HepG2 (cell line): Measurements from ENCODE around the gene HID1. TPM values are rescaled to one million over a fixed set of nuclear protein-coding genes. Genes with fewer than 3 reads are reported as not detected.
A peak's percentile ranks its signal among the peaks of the same experiment; 100 is the strongest.

Experiments
- ATAC-seq: fragments of 200-7000 bp; cut with Tn5 transposase; 3 replicates; pipeline ENCODE4 v1.9.1; 2020; ENCODE audit warnings: mild to moderate bottlenecking, moderate library complexity
- BruUV-seq: library from RNA; stranded (reverse); fragments of 400-500 nt; replicated peaks from 2 replicates; lab custom pipeline; 2021; lab: Mats Ljungman, UMichigan
- CTCF ChIA-PET: fragments of 300-600 bp; formaldehyde crosslinking; extraction: SDS; loops from one replicate; lab custom pipeline; 2021; ENCODE audit warnings: low total read pairs, inconsistent platforms, low intra/inter-chr PET ratio; lab: Yijun Ruan, JAX
- POLR2A ChIA-PET: fragments of 350-600 bp; sonication (Branson Sonifier 250); formaldehyde crosslinking; loops from one replicate; lab custom pipeline; 2020; ENCODE audit warnings: antibody characterized with exemption, inconsistent platforms; lab: Yijun Ruan, JAX
- DNase-seq: peaks from one replicate; pipeline ENCODE4 v3.0.0-alpha.2; 2015; ENCODE audit warnings: low spot score
- FAIRE-seq: peaks from 3 replicates; lab custom pipeline; 2011; peaks lifted over from hg19 to GRCh38; lab: Jason Lieb, UNC
- H2AFZ ChIP-seq: one replicate; pipeline ENCODE4 v1.6.1; 2011; ENCODE audit warnings: low read length, inconsistent platforms
- H3K27ac ChIP-seq: fragments of 300-600 bp; 3 replicates; pipeline ENCODE4 v1.8.0; 2011; ENCODE audit warnings: mixed run types, mild to moderate bottlenecking, mixed read lengths, low read length, inconsistent platforms; ENCODE audit not compliant: insufficient read depth; ENCODE audit errors: extremely low read length
- H3K27me3 ChIP-seq, 2 experiments: fragments of 200-600 bp in 1 of 2; 2 replicates in 1 of 2; 3 replicates in 1 of 2; pipeline versions ENCODE4 v1.6.0 to v1.8.0; 2011; ENCODE audit warnings: low read length in 2 of 2, mild to moderate bottlenecking in 2 of 2, moderate library complexity in 2 of 2, inconsistent platforms in 1 of 2; ENCODE audit not compliant: insufficient read depth in 2 of 2, control insufficient read depth in 1 of 2
- H3K36me3 ChIP-seq, 2 experiments: fragments of 200-600 bp in 1 of 2; replicated peaks in 1 of 2; 2 replicates in 1 of 2; 3 replicates in 1 of 2; pipeline versions ENCODE4 v1.5.1 to v1.8.0; 2011; ENCODE audit warnings: low read length in 2 of 2, inconsistent platforms in 1 of 2; ENCODE audit not compliant: insufficient read depth in 2 of 2, control insufficient read depth in 1 of 2
- H3K4me1 ChIP-seq: 2 replicates; pipeline ENCODE4 v1.5.1; 2012; ENCODE audit warnings: low read length, inconsistent platforms; ENCODE audit not compliant: insufficient read depth
- H3K4me2 ChIP-seq: 2 replicates; pipeline ENCODE4 v1.6.0; 2011; ENCODE audit warnings: low read depth, low read length, inconsistent platforms
- H3K4me3 ChIP-seq, 3 experiments: fragments of 200-600 bp in 1 of 3; sonication (generic), shearing (Covaris generic) in 1 of 3; replicated peaks in 1 of 3; 2 replicates each; pipeline ENCODE4 v1.5.1; 2011 to 2016; ENCODE audit warnings: low read length in 3 of 3, inconsistent platforms in 2 of 3, low read depth in 2 of 3, mild to moderate bottlenecking in 2 of 3, control low read depth in 1 of 3, mixed read lengths in 1 of 3; ENCODE audit not compliant: insufficient read depth in 1 of 3
- H3K79me2 ChIP-seq: one replicate; pipeline ENCODE4 v1.6.1; 2011; ENCODE audit warnings: low read length, inconsistent platforms; ENCODE audit not compliant: insufficient read depth
- H3K9ac ChIP-seq: 2 replicates; pipeline ENCODE4 v1.6.0; 2011; ENCODE audit warnings: mild to moderate bottlenecking, low read depth, low read length, inconsistent platforms; ENCODE audit not compliant: insufficient read depth
- H3K9me3 ChIP-seq: 2 replicates; pipeline ENCODE4 v1.5.1; 2012; ENCODE audit warnings: mild to moderate bottlenecking, low read length
- H4K20me1 ChIP-seq: 2 replicates; pipeline ENCODE4 v1.6.0; 2011; ENCODE audit warnings: inconsistent platforms, mild to moderate bottlenecking, low read length, moderate library complexity; ENCODE audit not compliant: insufficient read depth
- ADNP ChIP-seq: sonication (generic); formaldehyde crosslinking; IDR thresholded peaks from 2 replicates; pipeline ENCODE4 v1.4.0; 2020; ENCODE audit warnings: missing genetic modification reagents
- EP300 ChIP-seq, 3 experiments: sonication (generic) in 1 of 3; formaldehyde crosslinking in 1 of 3; IDR thresholded peaks; 2 replicates each; pipeline versions ENCODE4 v1.5.1 to v1.6.1; 2011 to 2020; ENCODE audit warnings: low read depth in 2 of 3, low read length in 2 of 3, borderline replicate concordance in 1 of 3, improper control_type of control experiment in 1 of 3, mild to moderate bottlenecking in 1 of 3, missing genetic modification reagents in 1 of 3, moderate library complexity in 1 of 3
- FOXA3 ChIP-seq: IDR thresholded peaks from 2 replicates; pipeline ENCODE4 v1.6.1; 2016; ENCODE audit warnings: missing genetic modification reagents, missing compliant biosample characterization
- PTBP1 ChIP-seq: fragments of 200-400 bp; formaldehyde crosslinking; IDR thresholded peaks from 2 replicates; pipeline ENCODE4 v1.6.1; 2018; ENCODE audit warnings: low read length, low read depth; ENCODE audit not compliant: poor library complexity, severe bottlenecking
- XRCC5 ChIP-seq: fragments of 200-400 bp; formaldehyde crosslinking; optimal IDR thresholded peaks from 2 replicates; pipeline ENCODE3; 2017; ENCODE audit warnings: mild to moderate bottlenecking, low read length
- ZBTB4 ChIP-seq: sonication (generic); formaldehyde crosslinking; IDR thresholded peaks from 2 replicates; pipeline ENCODE4 v1.4.0; 2020; ENCODE audit warnings: missing genetic modification reagents, mild to moderate bottlenecking, borderline replicate concordance
- ZNF609 ChIP-seq: sonication (generic); formaldehyde crosslinking; IDR thresholded peaks from 2 replicates; pipeline ENCODE4 v1.4.0; 2020; ENCODE audit warnings: mild to moderate bottlenecking, missing genetic modification reagents, borderline replicate concordance
- ZNF724P ChIP-seq: sonication (generic); formaldehyde crosslinking; IDR thresholded peaks from 2 replicates; pipeline ENCODE4 v1.8.0; 2022; ENCODE audit warnings: missing genetic modification reagents, borderline replicate concordance
- ZNF768 ChIP-seq: sonication (generic); formaldehyde crosslinking; IDR thresholded peaks from 2 replicates; pipeline ENCODE4 v1.4.0; 2020; ENCODE audit warnings: missing genetic modification reagents
- WGBS: methylation state at CpG from one replicate; pipeline ENCODE4 v1.1.6; 2017; ENCODE audit warnings: low lambda C conversion rate; 5-methylcytosine and 5-hydroxymethylcytosine counted together
- in situ Hi-C: cut with HindIII; loops from 2 replicates; pipeline ENCODE4 v1.10.0; 2017; ENCODE audit warnings: low pct_unique_long_range_greater_than_20kb; ENCODE audit not compliant: extremely low pct_ligation_motif_present
- intact Hi-C: fragments of 100-400 bp; cut with micrococcal nuclease; formaldehyde crosslinking; loops from one replicate; pipeline ENCODE4 v1.10.0; 2022; ENCODE audit not compliant: unreplicated experiment
- polyA plus RNA-seq, 8 experiments: library from polyadenylated mRNA; depleted of rRNA in 3 of 8; stranded (reverse) in 7 of 8; unstranded in 1 of 8; fragments of >200 nt; fragmentation: Illumina TruSeq in 4 of 8; extraction: Trizol in 4 of 8; gene quantifications; 2 replicates each; pipeline versions ENCODE4 v1.2.1 to v1.2.3, GENCODE V29; 2011 to 2016; ENCODE audit warnings: low read depth in 4 of 8, missing spikeins in 1 of 8, mixed read lengths in 1 of 8; ENCODE audit not compliant: insufficient read depth in 1 of 8
- total RNA-seq, 5 experiments: library from RNA; depleted of rRNA; stranded (reverse); fragments of >200 nt; fragmentation: Illumina TruSeq; extraction: Trizol; gene quantifications; 2 replicates each; pipeline ENCODE4 v1.2.3, GENCODE V29; 2016; ENCODE audit warnings: low read depth in 1 of 5

The HID1 gene
- total and polyA plus RNA-seq, 2 of the 13 experiments (the other 11 are each of a cell fraction or from before 2014, with no cell fraction given) = 2.1 to 10.6 TPM

- DNase-seq = no peak
- in situ Hi-C loops (no loop called here), intact Hi-C loops (no loop called here)
- H3K4me3 ChIP-seq = no peak overlapping the region
- peaks cover 3 to 55% of the 10 kb centered on the region in 2 experiments; a peak in 4 of 5 replicates for H3K27me3 ChIP-seq
- H3K36me3 ChIP-seq = no peaks in the 10 kb centered on the region
- ATAC-seq = no peak
- H3K9ac ChIP-seq = no peak overlapping the region
- peaks cover 36% of the 10 kb centered on the region for H3K4me1 ChIP-seq
- no peaks in the 10 kb centered on the region for H3K79me2 ChIP-seq
- ChIA-PET CTCF (no interaction called here), POLR2A (no interaction called here)
- H3K27ac ChIP-seq = no peak overlapping the region
- no peaks in the 10 kb centered on the region for H3K9me3 ChIP-seq
- 3% methylated on average over 4 of the region's 4 CpGs for WGBS
- H3K4me2 ChIP-seq = no peak overlapping the region
- TF ChIP-seq EP300 (IDR thresholded peaks at IDR 0.05; ENCODE audit: low read depth in 2 of 2, low read length in 2 of 2) = peak in 1 of 2 experiments; percentile 57; a peak in 1 of 4 replicates
- no peak for TF ChIP-seq EP300 (CRISPR knock-in tag; IDR thresholded peaks at IDR 0.05; ENCODE audit: borderline replicate concordance)
- no peak for TF ChIP-seq ZNF768
- TF ChIP-seq ADNP (CRISPR knock-in tag) = no peak
- TF ChIP-seq FOXA3 (CRISPR knock-in tag) = 0 out of 2 replicates have a peak, but pooled peaks have one; percentile 7
- TF ChIP-seq PTBP1 = no peak
- no peak overlapping the region for H2AFZ ChIP-seq
- no TSS peak for BruUV-seq
- no peak for FAIRE-seq
- no peaks in the 10 kb centered on the region for H4K20me1 ChIP-seq
Observed at GRCh38 chr17:74975943-74976342, 3.4 kb upstream of the HID1 start.

- Histone ChIP-seq H3K9me3 (no peaks in the 10 kb centered on the region), H3K79me2 (no peaks in the 10 kb centered on the region), H4K20me1 (no peaks in the 10 kb centered on the region), H2AFZ (no peak overlapping the region), H3K4me2 (peak overlapping the region; percentile 87), H3K36me3 (no peaks in the 10 kb centered on the region), H3K4me1 (peaks cover 54% of the 10 kb centered on the region), H3K4me3 (peak overlapping the region; percentile 67 to 83 (median 70); a peak in 5 of 6 replicates), H3K27ac (no peak overlapping the region), H3K9ac (no peak overlapping the region), H3K27me3 (peaks cover 5 to 54% of the 10 kb centered on the region in 2 experiments; a peak in 4 of 5 replicates)
- 38% methylated on average over 17 of the region's 17 CpGs for WGBS
- no peak for FAIRE-seq
- DNase-seq = no peak
- intact Hi-C loops = no loop called here
- POLR2A ChIA-PET = interaction anchor here (0.8 to 4.7 kb wide), 12 partner anchors 10 to 289 kb away, joined by 3 to 65 read pairs (median 11); partner anchors contain the start of genes CDR2L, FDXR, GGA3 and MRPL58
- ATAC-seq = no peak
- CTCF ChIA-PET = no interaction called here
- no TSS peak for BruUV-seq
- in situ Hi-C loops = no loop called here
- TF ChIP-seq ZNF609 (CRISPR knock-in tag) (no peak), XRCC5 (peak; percentile 18), ZNF724P (CRISPR knock-in tag) (0 out of 2 replicates have a peak, but pooled peaks have one; percentile 60), ZBTB4 (CRISPR knock-in tag) (peak; percentile 13; the same call in 1 of the 2 replicates)
Observed at GRCh38 chr17:74972973-74973328, 392 bp upstream of the HID1 start.
